ENCODE measurements around the gene SIGLEC10. TPM values are rescaled to one million over a fixed set of nuclear protein-coding genes. Genes with fewer than 3 reads are reported as not detected.

SIGLEC10 gene
- total and polyA plus RNA-seq, 2 experiments from 2014 or later, result 0.47 TPM; not detected in 1

GRCh38 chr19:51448411-51449016 is 31.1 kb upstream of the SIGLEC10 start:
- H3K4me3 Mint-ChIP-seq, result no peak overlapping the region
- Histone ChIP-seq H4K20me1 (replicated peaks; ENCODE audit: insufficient read depth) (no peaks in the 10 kb centered on the region), H3K27me3 (ENCODE audit: insufficient read depth) (no peaks in the 10 kb centered on the region), H2AFZ (no peak overlapping the region), H3K9me2 (ENCODE audit: insufficient read depth) (no peaks in the 10 kb centered on the region), H3K4me1 (ENCODE audit: insufficient read depth) (no peaks in the 10 kb centered on the region), H3F3A (replicated peaks; ENCODE audit: low read depth) (no peaks in the 10 kb centered on the region), H3K4me2 (no peak overlapping the region), H3K36me3 (ENCODE audit: insufficient read depth) (no peaks in the 10 kb centered on the region), H3K27ac (ENCODE audit: low read depth) (no peak overlapping the region), H3K4me3 (no peak overlapping the region), H3K79me2 (replicated peaks; ENCODE audit: insufficient read depth) (no peaks in the 10 kb centered on the region)
- TF ChIP-seq ZNF462 (CRISPR knock-in tag; IDR thresholded peaks at IDR 0.05) (no peak), REST (IDR thresholded peaks at IDR 0.05; ENCODE audit: unreplicated experiment) (no peak), POLR2AphosphoS5 (IDR thresholded peaks at IDR 0.05; ENCODE audit: low read depth) (no peak), ETS1 (IDR thresholded peaks at IDR 0.05) (no peak), JUNB (IDR thresholded peaks at IDR 0.05; ENCODE audit: unreplicated experiment) (no peak), EZH2 (IDR thresholded peaks at IDR 0.05; ENCODE audit: low read depth, unreplicated experiment) (no peak), ZNF331 (CRISPR knock-in tag; IDR thresholded peaks at IDR 0.05; ENCODE audit: low read depth) (no peak), EZH2phosphoT487 (IDR thresholded peaks at IDR 0.05; ENCODE audit: unreplicated experiment) (no peak), STAT1 (IDR thresholded peaks at IDR 0.05; ENCODE audit: unreplicated experiment) (no peak), ZNF114 (CRISPR knock-in tag; IDR thresholded peaks at IDR 0.05) (no peak), CREB1 (CRISPR knock-in tag; IDR thresholded peaks at IDR 0.05; ENCODE audit: low read depth) (no peak), NANOG (IDR thresholded peaks at IDR 0.05; ENCODE audit: borderline replicate concordance) (no peak)
- TF ChIP-seq, protein P1, sequence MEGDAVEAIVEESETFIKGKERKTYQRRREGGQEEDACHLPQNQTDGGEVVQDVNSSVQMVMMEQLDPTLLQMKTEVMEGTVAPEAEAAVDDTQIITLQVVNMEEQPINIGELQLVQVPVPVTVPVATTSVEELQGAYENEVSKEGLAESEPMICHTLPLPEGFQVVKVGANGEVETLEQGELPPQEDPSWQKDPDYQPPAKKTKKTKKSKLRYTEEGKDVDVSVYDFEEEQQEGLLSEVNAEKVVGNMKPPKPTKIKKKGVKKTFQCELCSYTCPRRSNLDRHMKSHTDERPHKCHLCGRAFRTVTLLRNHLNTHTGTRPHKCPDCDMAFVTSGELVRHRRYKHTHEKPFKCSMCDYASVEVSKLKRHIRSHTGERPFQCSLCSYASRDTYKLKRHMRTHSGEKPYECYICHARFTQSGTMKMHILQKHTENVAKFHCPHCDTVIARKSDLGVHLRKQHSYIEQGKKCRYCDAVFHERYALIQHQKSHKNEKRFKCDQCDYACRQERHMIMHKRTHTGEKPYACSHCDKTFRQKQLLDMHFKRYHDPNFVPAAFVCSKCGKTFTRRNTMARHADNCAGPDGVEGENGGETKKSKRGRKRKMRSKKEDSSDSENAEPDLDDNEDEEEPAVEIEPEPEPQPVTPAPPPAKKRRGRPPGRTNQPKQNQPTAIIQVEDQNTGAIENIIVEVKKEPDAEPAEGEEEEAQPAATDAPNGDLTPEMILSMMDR (conservative IDR thresholded peaks at IDR 0.05; ENCODE audit: low read depth in 2 of 2), result no peak
- no peak for DNase-seq (ENCODE audit: low spot score)
- H3K27me3 Mint-ChIP-seq (ENCODE audit: insufficient read depth, low read depth, poor library complexity), result peaks cover 8% of the 10 kb centered on the region
- no peak for ATAC-seq
- H3K9me3 Mint-ChIP-seq, result peaks cover 66% of the 10 kb centered on the region
- H3K36me3 Mint-ChIP-seq (ENCODE audit: low read depth), result peaks cover 5% of the 10 kb centered on the region
- H3K4me1 Mint-ChIP-seq, result no peaks in the 10 kb centered on the region
- no peak overlapping the region for H3K27ac Mint-ChIP-seq
